CD1c-positive myeloid dendritic cell (primary cell): Measurements from ENCODE around the gene HOXB8.

Source experiments
- DNase-seq: peaks from one replicate; pipeline ENCODE4 v3.0.0-alpha.2; 2016; ENCODE audit errors: extremely low spot score

HOXB8 gene

DNA sequence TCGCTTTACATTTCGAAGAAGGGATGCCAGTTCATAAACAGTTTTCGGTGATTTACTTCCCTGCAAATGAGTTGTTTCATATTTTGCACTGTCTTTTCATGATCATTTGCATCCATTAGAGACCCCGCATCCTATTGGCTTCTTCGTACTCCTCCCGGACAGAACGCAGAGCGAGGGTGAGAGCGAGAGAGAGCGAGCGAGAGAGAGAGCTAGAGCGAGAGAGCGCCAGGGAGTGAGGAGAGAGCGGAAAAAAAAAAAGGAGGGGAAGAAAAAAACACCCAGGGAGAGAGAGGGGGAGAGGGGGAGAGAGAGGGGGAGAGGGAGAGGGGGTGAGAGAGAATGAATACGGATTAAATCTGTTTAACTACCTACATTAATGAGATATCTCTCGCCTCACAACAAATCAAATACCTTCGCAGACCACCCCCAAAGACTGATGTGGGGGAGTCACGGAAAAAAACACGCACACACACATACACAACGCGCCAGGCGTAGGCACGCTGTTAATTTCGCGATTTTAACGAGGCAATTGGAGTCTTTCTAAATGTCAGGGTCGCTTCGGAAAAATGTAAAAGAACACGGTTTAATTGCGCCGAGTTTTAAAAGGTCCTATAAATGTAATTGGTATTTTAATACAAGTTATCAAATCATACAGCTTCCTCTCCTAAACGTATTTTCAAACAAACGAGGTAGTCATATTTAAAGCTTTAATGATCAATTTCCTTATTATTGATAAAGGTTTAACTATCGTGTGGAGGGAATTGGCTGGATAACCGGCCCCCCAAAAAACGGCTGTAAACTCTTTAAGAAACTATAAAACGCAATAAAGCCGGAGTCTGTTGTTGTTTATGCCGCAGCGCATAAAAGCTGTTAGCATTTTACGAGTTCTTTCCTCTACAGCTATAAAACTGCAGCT, at the start of gene HOXB8:
Gene HOXB8, minus strand, starts transcription at position 246 of the 916 bp plus-strand sequence. CDS start 588 bp downstream, outside the sequence.
- no peak for DNase-seq

DNA sequence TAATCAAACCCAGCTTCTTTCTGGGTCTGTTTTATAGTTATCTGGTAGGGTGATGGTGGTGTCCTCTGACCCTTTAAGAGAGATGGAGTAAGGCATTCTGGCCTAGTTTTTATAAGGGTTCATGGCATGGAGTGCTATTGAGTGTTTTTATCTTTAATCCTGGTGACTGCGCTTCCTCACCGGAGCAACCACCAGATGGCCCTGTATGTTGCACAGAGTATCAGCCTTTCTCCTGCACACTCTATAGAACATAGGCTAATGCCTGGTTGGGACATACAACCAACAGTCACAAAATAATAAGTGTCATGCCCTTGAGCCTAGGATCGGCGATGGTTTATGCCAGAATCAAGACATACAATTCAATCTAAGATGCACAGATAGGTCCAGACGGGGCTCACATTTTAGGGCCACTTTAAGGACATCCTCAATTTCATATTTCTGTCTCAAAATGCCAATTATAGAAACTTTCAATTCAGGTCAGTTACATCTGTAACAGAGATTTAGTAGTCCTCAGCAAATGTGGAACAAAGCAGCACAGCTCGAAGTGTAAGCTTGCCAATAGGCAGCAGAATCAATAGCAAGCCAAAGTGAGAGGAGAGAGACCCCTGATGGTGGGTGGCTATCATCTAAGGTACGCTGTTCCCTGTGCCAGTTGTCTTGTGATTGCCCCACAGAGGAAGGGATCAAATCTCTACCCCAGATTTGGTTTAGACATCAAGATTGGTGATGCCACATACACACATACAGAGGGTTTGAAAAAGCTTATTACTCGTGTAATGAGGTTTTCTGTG, 48.2 kb upstream of the HOXB8 start:
- DNase-seq = no peak

DNA sequence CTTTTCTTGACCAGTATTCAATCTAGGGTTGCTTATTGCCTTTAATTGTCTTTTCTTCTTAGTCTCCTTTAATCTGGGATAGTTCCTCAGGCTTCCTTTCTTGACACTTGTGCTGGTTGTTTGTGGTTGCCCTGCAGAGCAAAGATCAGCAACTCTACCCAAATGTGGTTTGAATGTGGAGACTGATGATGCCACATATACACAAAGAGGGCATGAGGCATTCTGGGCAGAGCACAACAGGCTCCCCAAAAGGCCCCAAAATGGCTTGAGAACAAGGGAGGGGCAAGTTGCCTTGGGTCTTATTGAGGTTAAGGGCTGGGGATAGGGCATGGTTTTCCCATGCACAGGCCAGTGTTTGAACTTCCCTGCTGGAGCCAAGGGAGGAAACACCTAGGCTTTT, 40.8 kb upstream of the HOXB8 start:
- no peak for DNase-seq

DNA sequence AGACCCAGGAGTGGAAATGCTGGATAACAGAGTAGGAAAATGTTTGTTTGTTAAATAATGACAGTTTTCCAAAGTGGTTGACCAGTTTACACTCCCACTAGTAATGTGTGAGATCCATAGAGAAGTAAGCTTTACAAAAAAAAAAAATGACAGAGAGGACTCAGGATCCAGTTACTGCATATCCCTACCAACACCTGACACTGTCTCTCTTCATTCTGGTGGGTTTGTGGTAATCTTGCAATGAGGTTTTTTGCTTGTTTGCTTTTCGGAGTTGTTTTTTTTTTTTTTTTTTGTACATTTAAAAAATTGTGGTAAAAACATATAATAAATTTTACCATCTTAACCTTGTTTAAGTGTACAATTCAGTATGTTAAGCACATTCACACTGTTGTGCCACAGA, 34.6 kb upstream of the HOXB8 start:
- no peak for DNase-seq

DNA sequence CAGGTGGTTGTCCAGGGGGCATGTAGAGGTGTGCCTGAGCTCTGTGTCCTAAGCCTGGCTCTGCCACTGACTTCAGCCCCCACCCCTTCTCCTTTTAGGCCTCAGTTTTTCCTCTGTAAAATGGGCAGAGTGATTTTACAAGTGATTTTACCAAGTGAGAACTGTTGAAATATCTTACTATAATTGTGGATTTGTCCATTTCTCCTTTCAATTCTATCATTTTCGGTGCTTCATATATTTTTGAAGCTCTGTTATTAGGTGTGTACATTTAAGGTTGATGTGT, 32.8 kb upstream of the HOXB8 start:
- DNase-seq = no peak

DNA sequence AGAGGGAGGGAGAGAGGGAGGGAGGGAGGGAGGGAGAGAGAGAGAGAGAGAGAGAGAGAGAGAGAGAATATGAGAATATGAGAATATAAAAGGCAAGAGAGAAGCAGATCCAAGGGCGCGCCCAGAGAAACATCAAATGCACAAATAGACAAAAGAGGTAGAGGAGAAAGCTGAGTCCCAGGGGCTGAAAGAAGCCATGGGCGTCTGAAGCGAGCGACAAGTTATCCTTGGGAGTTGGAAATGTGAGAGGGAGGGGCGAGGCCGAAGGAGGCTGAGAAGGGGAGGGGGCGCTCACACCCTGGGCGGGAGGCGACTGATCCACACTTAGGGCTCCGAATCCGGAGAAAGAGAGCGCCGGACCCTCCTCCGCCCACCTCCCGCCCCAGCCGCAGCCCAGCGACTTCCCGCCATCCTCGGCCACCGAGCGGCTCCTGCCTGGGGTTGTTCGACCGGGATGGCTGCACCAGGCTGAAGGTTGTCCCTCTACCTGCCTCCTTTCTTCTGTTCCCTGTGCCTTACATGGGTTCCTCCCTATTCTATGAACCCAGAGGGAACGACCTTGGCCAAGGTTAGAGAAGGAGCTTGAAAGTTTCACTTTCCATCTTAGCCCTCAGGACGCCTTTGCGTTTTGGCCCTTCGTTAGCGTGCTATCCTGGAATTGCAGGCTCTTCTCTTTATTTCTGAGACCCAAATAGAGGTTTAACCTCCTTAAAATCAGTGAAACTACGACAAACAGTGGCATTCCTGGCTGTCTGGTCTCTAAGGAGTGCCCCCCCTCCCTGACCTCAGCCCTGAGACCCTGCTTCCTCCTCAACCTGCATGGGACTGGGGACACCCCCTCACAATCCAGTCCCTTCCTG, 32.2 kb upstream of the HOXB8 start:
- DNase-seq = peak; percentile 11

DNA sequence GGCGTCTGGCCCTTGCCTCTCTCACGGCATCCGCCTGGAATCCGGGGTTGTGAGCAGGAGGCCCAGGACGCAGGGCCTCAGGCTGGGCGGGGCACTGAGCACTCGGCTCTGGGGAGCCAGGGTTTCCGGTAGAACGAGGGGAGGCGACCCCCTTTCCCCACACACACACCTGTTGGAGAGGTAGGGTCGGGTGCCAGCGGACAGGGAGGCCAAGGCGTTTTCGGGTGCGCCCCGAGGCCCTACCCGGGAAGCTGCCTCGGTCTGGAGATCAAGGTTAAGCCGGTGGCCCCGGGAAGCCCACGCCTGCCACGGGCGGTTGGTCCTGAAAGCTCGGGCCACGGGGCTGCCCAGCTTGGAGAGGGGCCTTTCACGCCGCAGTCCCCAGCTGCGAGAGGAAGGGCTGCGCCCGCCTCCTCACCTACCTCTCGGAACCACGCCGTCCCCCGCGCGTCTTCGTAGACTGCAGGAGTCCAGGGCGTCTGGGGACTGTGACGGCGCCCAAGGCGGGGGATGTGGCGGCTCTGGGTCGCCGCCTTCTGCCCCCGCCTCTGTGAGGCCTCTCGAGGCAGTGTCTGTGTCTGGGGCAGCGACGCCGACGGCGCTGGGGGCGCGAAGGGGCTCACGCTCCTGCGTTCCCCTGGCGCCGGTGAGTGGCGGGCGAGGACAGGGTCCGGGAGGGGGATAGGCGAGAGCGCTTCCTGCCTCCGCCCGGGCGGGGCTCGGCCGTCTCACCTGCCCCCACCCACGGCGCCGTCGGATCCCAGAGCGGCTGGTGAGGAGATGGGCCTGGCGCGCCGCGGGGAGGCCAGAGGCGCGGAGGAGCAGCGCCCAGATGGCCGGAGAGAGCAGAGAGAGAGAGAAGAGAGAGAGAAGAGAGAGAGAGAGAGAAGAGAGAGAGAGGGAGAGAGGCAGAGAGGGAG, 31.4 kb upstream of the HOXB8 start:
- no peak for DNase-seq

DNA sequence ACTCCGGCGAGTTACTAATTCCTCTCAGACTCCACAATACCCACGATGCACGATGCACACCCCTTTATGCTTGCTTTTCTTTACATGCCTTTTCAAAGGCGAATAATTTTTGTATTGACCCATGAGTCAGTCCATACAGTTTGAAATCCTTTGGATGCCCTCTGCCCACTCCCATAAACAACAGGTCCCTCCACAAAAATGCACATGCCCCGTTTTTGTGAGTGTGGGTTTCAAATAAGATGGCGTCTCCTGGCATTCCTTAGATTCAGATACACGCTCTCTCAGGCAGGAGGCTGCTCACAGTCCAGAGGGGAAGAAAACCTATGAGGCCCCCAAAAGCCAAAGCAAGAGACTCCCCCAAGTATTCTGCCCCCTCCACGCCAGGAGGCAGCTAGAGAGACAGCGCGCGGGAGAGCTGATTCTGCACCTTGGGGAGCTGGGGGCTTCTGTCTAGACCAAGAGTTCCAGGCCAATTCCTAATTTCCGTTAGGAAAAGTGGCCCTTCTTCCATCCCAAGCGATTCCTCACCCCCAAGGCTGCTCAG, 30.6 kb upstream of the HOXB8 start:
- DNase-seq = no peak

DNA sequence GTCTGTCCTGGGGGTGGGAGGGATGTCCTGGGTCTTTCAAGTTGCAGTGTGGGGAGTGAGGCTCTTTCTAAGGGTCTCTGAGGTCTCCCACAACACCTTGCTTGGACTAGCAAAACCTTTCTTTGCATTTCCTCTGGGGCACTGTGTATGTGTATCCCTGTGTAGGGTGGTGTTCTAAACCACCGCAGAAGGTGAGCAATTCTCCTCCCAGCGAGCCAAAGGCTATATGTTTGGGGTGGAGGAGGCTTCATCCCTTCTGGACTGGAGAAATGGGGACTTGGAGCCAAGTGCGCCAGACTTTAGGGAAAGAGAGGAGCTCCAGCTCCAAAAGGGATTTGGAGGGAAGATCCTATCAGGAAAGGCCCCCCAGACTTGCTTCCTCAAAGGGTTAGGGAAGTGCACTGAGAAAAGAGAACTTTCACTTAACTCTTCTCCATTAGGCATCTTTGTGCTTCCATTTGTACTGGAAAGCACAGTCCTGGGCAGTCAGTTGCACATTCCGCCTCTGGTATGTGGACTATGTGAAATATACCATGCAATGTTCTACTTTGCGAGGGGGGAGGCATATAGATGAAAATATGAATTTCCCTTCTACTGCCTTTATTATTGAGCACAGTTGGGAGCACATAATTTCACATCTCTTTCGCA, 29.9 kb upstream of the HOXB8 start:
- no peak for DNase-seq

DNA sequence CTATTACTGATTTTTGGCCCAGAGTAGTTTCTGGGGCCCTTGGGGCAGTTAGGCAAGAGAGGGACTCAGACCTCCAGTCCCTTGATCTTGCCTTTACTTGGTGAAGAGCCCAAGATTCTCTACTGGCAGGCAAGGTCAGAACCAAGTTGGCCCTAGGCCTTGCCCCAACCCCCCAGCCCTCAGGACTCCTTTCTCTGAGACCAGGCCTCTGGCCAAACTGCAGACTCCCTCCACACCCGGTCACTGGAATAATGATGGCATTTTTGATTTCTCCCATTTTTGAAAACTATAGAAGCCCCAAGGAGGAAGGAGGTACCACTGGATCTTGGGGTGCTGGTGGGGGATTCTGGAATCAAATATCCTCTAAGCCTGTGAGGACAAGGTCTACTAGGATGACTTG, 29.1 kb upstream of the HOXB8 start:
- no peak for DNase-seq

DNA sequence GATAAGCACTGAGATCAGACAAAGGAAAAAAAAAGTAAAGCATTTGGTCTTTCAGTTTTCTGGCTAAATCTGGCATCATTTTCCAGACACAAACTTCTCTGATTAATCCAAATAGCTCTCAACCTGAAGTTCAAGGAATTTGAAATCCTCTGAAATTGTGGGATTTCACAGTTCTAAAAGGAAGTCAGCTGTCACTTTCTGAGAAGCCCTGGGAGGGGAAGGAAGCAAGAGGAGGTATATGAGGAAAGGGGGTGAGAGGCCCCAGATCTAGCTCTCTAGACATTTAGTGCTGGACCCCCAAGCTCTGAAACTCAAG, 28.6 kb upstream of the HOXB8 start:
- DNase-seq = no peak

DNA sequence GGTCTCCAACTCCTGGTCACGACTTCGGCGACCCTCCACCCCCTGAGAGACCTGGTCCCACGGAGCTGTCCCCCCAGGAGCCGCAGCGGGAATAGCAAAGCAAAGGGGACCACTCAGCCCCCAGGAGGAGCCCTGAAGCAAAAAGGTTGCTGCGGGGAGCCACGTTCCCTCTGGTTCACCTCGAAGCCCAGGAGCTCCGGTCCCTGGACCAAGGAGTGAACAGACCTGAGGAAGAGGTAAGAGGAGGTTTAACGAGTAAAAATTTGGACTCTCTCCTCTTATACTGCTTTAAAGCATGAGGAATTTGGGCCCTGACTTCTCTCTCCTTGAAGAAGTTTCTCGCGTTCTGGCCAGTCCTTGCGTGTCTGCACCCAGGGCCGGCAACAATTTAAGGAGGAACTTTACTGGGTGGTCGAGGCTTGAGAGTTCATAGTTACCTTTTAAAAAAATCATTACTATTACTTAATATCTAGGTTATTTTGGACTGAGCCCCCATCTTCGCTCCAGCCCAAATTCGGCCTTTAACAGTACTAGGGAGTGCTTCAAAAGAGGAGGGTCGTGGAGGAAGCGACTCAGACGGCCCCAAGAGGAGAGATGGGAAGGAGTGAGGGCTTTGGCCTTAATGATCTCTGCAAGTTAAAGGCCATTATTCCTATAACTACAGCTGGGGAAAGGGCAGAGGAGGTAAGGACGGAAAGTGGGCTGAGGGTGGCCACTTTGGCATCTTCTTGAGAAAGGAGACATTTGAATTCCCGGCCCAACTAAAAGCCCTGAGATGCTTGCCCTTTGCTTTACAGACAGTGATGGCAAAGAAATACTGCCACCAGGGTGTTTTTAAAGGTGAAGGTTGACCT, 28.0 kb upstream of the HOXB8 start:
- DNase-seq = no peak

DNA sequence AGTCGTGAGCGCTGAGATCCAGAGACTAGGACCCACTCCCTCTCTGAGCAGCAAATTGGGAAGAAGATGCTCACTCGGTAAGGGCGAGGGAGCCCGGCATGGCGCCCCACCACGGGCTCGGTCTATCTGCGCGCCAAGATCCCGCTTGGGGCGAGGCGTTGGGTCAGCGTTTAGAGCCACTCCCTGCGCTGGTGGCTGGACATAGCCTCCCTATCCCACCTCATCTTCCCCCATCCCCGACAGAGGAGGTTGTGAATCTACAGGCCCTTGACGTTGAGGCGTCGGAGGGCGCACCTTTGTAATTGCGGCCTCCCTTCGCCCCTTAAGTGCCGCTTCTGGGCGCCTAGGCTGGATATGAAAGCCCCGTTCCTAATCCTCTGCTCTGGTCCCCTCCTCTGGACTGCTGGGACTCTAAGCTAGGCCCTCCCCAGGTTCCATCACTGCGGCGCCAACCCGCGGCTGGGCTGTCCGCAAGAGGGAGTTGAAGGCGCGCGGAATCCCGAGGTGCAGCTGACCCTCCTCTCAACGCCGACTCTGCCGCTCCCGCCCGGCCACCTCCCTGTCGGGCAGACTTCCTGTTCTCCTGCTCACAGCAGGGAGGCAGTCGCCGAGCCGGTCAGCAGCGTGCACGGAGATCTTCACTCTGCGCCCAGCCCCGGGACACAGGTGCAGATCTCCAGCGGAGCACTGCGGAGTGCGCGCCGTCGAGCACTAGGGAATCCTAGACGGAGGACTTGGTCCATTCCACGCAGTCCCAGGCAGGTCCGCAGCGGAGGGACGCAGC, 27.2 kb upstream of the HOXB8 start:
- no peak for DNase-seq

DNA sequence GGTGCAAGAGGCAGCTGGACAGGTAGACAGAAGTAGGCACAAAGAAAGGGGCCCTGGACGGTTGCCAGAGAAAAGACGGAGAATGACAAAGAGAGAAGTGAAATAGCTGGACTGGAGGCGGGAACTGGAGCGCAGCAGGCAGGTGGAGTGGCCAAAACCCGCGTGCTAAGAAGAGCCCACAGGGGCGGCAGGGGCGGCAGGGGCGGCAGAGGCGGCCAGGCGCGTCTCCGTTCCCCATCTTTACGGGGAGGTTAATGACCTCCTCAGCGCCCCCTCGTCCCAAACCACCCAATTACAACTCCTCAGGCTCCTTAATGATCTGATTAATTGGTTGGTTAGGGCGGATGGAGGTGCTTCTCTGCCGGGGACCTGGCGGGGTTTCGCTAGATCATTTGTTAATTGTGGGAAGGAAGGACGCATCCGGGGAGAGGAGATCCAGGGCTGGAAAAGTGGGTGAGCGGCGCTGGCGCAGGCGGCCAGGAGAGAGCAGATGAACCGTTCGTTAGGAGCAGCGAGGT, 26.5 kb upstream of the HOXB8 start:
- DNase-seq = no peak

DNA sequence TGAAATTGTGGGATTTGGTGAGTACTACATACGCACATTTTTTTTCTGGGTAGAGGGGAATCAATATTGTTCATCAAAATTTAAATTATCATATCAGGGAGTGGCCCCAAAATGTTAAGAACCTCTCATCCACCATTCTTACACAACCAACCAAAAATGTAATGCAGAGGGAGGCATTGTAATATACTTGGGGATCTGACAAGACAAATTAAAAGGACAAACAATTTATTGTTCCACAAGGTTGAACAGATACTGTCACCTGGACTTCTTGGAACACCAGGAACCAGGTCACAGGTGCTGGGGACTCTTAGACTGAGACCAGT, 25.7 kb upstream of the HOXB8 start:
- no peak for DNase-seq

DNA sequence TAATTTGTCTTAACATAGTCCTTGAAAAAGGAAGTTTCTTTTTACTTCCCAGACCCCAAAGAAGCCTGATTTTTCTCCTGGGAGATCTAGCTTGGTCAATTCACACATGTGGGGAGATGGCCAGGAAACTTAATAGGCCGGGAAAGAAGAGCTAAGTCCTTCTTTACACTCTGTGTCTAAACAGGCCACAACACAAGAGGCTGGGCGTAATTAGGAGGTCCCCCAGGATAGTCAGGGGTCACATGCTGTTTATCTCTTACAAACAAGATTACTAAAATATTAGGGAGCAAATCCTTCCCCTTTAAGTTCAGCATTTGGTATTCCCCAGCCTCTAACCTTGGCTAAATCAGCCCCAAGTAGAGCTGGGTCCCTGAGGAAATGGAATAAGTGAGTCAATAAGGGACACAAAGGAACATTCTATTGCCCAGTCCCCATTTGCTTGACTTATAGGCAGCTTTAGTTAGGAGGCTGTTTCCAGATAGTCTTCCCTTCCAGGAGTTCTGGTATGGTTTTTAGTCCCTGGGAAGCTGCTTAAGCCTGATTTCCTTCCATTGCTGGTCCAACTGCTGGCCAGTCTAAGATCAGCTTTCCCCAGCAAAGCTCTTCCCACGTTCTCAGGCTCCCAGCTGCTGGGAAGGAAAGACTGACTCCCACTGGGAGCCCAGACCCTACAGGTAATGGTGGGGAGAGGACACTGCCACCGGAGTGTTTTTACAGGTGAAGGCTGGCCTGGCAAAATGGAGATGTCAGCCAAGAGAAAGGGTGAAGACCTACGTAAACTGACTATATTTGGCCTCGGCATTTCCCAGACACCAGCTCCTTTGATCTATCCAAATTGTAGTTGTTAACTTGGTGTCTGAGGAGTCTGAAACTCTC, 25.1 kb upstream of the HOXB8 start:
- DNase-seq = no peak

DNA sequence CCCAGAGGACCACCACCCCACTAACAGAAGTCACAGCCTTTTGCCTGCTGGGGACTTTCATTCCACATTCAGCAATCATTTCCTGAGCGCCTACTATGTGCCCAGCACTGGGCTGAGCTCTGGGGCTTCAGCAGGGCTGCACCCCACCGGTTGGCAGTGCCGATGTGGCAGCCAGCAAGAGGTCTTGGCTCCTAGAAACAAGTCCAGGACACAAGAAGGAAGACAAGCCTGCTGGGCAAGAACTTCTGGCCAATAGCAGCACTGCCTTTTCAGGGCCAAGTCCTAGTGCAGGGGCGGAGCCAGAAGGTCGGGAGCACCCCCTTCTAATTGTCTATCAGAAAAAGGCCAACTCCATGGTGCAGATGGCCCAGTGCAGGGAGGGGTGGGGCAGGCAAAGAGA, 24.0 kb upstream of the HOXB8 start:
- DNase-seq = no peak
